Heart left ventricle (tissue), 16 donors: ENCODE results near the gene BICRA. TPM values are rescaled to one million over a fixed set of nuclear protein-coding genes. Genes with fewer than 3 reads are reported as not detected.
A peak's percentile ranks its signal among the peaks of the same experiment; 100 is the strongest.
"Not testable (repeated sequence)": the region's sequence is repeated elsewhere in the genome, so short reads cannot be mapped to it uniquely, and the experiment has no call there.

Experiments used
- ATAC-seq, 4 donors: fragments of 200-7000 bp; cut with Tn5 transposase; one replicate each; pipeline ENCODE4 v1.9.1; 2020 to 2022; ENCODE audit warnings: moderate library complexity in 4 of 4, mild to moderate bottlenecking in 3 of 4, moderate number of reproducible peaks in 1 of 4
- DNase-seq, 5 donors: peaks; one replicate each; pipeline ENCODE4 v3.0.0-alpha.2; 2020
- H3K27ac ChIP-seq, 12 donors: fragments of 200-600 bp; sonication (generic) in 4 of 12; one replicate each; pipeline versions ENCODE4 v1.5.0 to v1.8.0; 2016 to 2022; ENCODE audit warnings: mild to moderate bottlenecking in 2 of 12
- H3K27me3 ChIP-seq, 9 donors: fragments of 200-600 bp; sonication (generic) in 2 of 9; one replicate each; pipeline versions ENCODE4 v1.5.1 to v1.8.0; 2016 to 2022; ENCODE audit warnings: mild to moderate bottlenecking in 3 of 9
- H3K36me3 ChIP-seq, 9 donors: fragments of 200-600 bp; sonication (generic) in 2 of 9; one replicate each; pipeline versions ENCODE4 v1.5.0 to v1.8.0; 2018 to 2022; ENCODE audit warnings: mild to moderate bottlenecking in 2 of 9
- H3K4me1 ChIP-seq, 12 donors: fragments of 200-600 bp; sonication (generic) in 4 of 12; one replicate each; pipeline versions ENCODE4 v1.5.0 to v1.8.0; 2016 to 2022; ENCODE audit warnings: mild to moderate bottlenecking in 3 of 12
- H3K4me3 ChIP-seq, 12 donors: fragments of 200-600 bp; sonication (generic) in 4 of 12; one replicate each; pipeline versions ENCODE4 v1.5.0 to v1.8.0; 2017 to 2022; ENCODE audit warnings: mild to moderate bottlenecking in 9 of 12, moderate library complexity in 4 of 12
- H3K9me3 ChIP-seq, 12 donors: fragments of 200-600 bp; sonication (generic) in 4 of 12; one replicate each; pipeline versions ENCODE4 v1.5.0 to v1.8.0; 2016 to 2022; ENCODE audit warnings: mild to moderate bottlenecking in 1 of 12
- POLR2A ChIP-seq, 2 donors: fragments of 450-650 bp; IDR thresholded peaks; one replicate each; pipeline ENCODE4 v1.6.1; 2017; ENCODE audit warnings: antibody characterized with exemption in 2 of 2, mild to moderate bottlenecking in 2 of 2, moderate library complexity in 2 of 2
- WGBS, 4 donors: extraction: QIAGEN DNeasy Blood & Tissue Kit in 2 of 4; methylation state at CpG; one replicate each; pipeline versions ENCODE4 v1.1.5 to v1.1.7; 2013 to 2018; 5-methylcytosine and 5-hydroxymethylcytosine counted together
- intact Hi-C, 10 donors: fragments of 100-400 bp; cut with DNase I; formaldehyde crosslinking; loops; one replicate each; pipeline versions ENCODE4 v1.11.1 to v1.14.2; 2022
- polyA plus RNA-seq, 2 donors: library from polyadenylated mRNA; stranded (reverse); fragments of 200-250 nt; gene quantifications; one replicate each; pipeline ENCODE4 v1.2.3, GENCODE V29; 2013
- total RNA-seq, 9 donors: library from RNA; depleted of rRNA in 2 of 9; stranded (reverse); fragments of >200 nt in 2 of 9; fragmentation: NEBNext Ultra II Directional in 3 of 9; extraction: Animal tissue kit (Norgen Biotek cat#: 25700) in 3 of 9; gene quantifications; one replicate each; pipeline versions ENCODE4 v1.1.0 to v1.2.4, GENCODE V29; 2016 to 2023
- TF ChIP-seq, protein P1 (sequence below), 12 donors: fragments of 200-600 bp; sonication (generic) in 4 of 12; IDR thresholded peaks; one replicate each; pipeline versions ENCODE4 v1.5.0 to v1.8.0; 2018 to 2022; ENCODE audit warnings: antibody characterized with exemption in 12 of 12, mild to moderate bottlenecking in 5 of 12
- donor health status: ischemic (EF 13 %, LVEDD 7.1; RV severe dilation, severe dysfunction).
- donor health status: healthy with polysubstance abuse.
- donor health status: DM: no; HTN: yes; CAD: no.
- donor health status: DM: no; HTN: no; CAD: no.
- donor health status: ischemic (EF 25% LVEDD 6.9; RV normal size, moderate dysfunction).
- donor health status: ischemic (EF 25% LVEDD 5.7; RV mildly dilated, moderate dysfunction).
- donor health status: healthy.
- donor health status: DM: yes; HTN: yes; CAD: no.
- donor health status: ischemic (EF 35%, LVEDD 5.7; RV mildly dilated, moderate dysfunction).
- donor health status: nonischemic (EF 11% LVEDD 7.7; RV severe dilation, severe dysfunction).
- donor health status: DM: yes; HTN: yes; CAD: no.
- donor health status: PGD.
- donor health status: ischemic (EF 29% LVEDD 5.4; RV normal size, mild dysfunction).
- donor health status: nonischemic (EF 23%, LVEDD 6.1; RV moderate dilation, normal function).

The BICRA gene
- total and polyA plus RNA-seq, 11 donors, result 5.3 to 14.5 (median 8.5) TPM

DNA sequence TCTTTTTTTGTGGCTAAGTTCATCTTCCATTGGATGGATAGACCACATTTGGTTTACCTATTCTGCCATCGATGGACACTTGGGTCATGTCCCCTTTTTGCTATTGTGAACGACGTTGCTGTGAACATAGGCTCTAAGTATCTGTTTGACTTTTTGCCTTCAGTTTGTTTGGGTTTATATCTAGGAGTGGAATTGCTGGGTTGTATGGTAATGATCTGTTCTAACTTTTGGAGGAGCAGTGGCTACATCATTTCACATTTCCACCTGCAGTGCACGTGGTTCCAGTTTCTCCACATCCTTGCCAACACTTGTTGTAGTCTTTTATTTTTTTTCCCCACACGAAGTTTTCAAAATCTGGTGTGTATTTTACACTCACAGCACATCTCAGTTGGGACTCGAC, 21.7 kb downstream of the BICRA start:
- TF ChIP-seq, protein P1, sequence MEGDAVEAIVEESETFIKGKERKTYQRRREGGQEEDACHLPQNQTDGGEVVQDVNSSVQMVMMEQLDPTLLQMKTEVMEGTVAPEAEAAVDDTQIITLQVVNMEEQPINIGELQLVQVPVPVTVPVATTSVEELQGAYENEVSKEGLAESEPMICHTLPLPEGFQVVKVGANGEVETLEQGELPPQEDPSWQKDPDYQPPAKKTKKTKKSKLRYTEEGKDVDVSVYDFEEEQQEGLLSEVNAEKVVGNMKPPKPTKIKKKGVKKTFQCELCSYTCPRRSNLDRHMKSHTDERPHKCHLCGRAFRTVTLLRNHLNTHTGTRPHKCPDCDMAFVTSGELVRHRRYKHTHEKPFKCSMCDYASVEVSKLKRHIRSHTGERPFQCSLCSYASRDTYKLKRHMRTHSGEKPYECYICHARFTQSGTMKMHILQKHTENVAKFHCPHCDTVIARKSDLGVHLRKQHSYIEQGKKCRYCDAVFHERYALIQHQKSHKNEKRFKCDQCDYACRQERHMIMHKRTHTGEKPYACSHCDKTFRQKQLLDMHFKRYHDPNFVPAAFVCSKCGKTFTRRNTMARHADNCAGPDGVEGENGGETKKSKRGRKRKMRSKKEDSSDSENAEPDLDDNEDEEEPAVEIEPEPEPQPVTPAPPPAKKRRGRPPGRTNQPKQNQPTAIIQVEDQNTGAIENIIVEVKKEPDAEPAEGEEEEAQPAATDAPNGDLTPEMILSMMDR (IDR thresholded peaks at IDR 0.05), result no peak
- TF ChIP-seq POLR2A (IDR thresholded peaks at IDR 0.05), result no peak
- Histone ChIP-seq H3K27ac (no peak overlapping the region), H3K36me3 (peaks cover 0 to 11% (median 0%) of the 10 kb centered on the region in 9 donors), H3K27me3 (no peaks in the 10 kb centered on the region), H3K9me3 (no peaks in the 10 kb centered on the region), H3K4me3 (no peak overlapping the region), H3K4me1 (peaks cover 2 to 64% (median 28%) of the 10 kb centered on the region in 12 donors)
- DNase-seq (no peak), ATAC-seq (no peak)
- 92 to 97% (median 94%) methylated on average over 6 of the region's 6 CpGs for WGBS, 4 donors
- intact Hi-C loops, result no loop called here

DNA sequence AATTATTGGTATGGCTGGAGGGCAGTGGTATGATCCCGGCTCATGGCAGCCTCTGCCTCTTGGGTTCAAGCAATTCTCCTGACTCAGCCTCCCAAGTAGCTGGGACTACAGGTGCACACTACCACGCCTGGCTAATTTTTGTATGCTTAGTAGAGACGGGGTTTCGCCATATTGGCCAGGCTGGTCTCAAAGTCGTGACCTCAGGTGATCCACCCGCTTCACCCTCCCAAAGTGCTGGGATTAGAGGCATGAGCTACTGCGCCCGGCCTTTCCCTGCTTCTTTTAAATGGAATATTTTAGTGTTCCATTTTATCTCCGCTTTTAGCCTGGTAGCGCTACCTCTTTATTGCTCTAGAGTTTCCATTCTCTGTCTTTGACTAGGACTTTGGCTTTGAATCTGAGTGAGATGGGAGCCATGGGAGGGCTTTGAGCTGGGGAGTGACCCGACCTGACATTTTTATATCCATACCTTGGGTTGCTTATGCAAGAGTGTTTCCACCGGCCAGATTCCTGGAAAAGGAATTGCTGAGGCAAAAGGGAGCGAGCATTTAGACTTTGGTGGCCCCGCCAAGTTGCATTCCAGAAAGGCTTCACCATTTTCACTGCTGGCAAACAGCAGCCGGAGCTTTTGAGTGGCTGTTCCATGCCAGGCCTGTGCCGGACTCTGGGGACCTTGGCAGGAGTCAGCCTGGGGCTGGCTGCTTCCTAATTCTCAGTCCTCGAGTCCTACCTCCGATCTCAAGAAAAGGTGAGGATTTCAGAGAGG, 22.9 kb downstream of the BICRA start:
- Histone ChIP-seq H3K4me1 (peaks cover 0 to 53% (median 20%) of the 10 kb centered on the region in 12 donors), H3K9me3 (no peaks in the 10 kb centered on the region), H3K36me3 (peaks cover 0 to 11% (median 0%) of the 10 kb centered on the region in 9 donors), H3K27me3 (no peaks in the 10 kb centered on the region), H3K27ac (peak overlapping the region in 10 of 12 donors; percentile 8 to 80 (median 59)), H3K4me3 (no peak overlapping the region)
- peak in 3 of 5 donors; percentile 41 to 77 (median 60) for DNase-seq
- intact Hi-C loops, result loop anchor here in 1 of 10 donors (2.0 kb wide), 1 partner anchor 13 kb away; no protein-coding TSS in a partner anchor
- peak; percentile 62 to 70 (median 65) for ATAC-seq
- no peak for TF ChIP-seq POLR2A (IDR thresholded peaks at IDR 0.05)
- TF ChIP-seq, protein P1 (IDR thresholded peaks at IDR 0.05), result no peak
- 76 to 87% (median 80%) methylated on average over 17 to 18 of the region's 18 CpGs for WGBS, 4 donors

DNA sequence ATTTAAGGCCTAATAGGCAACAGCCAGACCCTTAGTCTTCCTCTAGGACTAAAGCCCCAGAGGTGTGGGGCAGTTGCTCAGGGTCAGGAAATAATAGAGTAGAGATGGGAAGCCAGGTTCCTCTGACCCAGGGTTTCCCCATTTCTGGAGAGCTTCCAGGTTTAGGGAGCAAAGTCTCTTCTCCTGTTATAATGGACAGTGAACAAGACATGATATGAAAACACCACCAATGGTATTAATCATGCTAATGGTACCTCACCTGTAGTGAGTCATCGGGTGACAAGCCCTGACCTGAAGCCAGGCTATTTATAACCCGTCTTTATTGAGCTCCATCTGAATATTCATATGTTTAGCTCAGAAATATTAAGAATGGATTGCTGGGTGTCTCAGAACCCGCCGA, 24.6 kb downstream of the BICRA start:
- Histone ChIP-seq H3K4me1 (peaks cover 0 to 44% (median 22%) of the 10 kb centered on the region in 12 donors), H3K36me3 (peaks cover 0 to 11% (median 0%) of the 10 kb centered on the region in 9 donors), H3K27ac (peak overlapping the region in 3 of 12 donors; percentile 35 to 80 (median 41)), H3K9me3 (no peaks in the 10 kb centered on the region), H3K27me3 (no peaks in the 10 kb centered on the region), H3K4me3 (no peak overlapping the region)
- intact Hi-C loops, result loop anchor here in 1 of 10 donors (2.0 kb wide), 1 partner anchor 15 kb away; no protein-coding TSS in a partner anchor
- WGBS, 4 donors, result 76 to 85% (median 84%) methylated on average over 4 of the region's 4 CpGs
- DNase-seq (no peak), ATAC-seq (no peak)
- TF ChIP-seq, protein P1 (IDR thresholded peaks at IDR 0.05), result no peak

DNA sequence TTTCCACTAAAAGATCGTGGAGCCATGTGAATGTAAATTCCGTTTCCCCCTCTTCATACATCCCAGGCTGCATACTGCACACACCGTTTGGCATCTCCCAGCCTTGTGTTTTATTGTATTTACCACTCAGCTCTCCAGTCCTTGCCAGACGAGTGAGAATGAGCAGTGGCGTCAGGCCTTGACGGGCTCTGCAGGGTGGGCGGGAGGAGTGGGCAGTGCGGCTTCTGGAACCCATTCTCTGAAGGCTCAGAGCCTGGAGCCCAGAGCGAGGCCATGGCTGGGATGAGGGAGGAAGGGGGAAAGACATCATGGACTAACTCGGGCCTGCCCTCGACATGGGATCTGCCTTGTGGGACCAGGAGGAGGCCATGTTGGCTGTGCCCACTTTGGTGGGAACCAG, 25.1 kb downstream of the BICRA start:
- ATAC-seq (peak in 2 of 4 donors; percentile 6 to 10), DNase-seq (no peak)
- Histone ChIP-seq H3K4me1 (peaks cover 0 to 45% (median 22%) of the 10 kb centered on the region in 12 donors), H3K9me3 (no peaks in the 10 kb centered on the region), H3K4me3 (no peak overlapping the region), H3K27me3 (no peaks in the 10 kb centered on the region), H3K36me3 (peaks cover 0 to 11% (median 0%) of the 10 kb centered on the region in 9 donors), H3K27ac (peak overlapping the region in 3 of 12 donors; percentile 35 to 80 (median 41))
- no peak for TF ChIP-seq POLR2A (IDR thresholded peaks at IDR 0.05)
- TF ChIP-seq, protein P1 (IDR thresholded peaks at IDR 0.05), result no peak
- intact Hi-C loops, result loop anchor here in 1 of 10 donors (2.0 kb wide), 1 partner anchor 15 kb away; no protein-coding TSS in a partner anchor
- WGBS, 4 donors, result 84 to 86% (median 85%) methylated on average over 11 of the region's 11 CpGs

DNA sequence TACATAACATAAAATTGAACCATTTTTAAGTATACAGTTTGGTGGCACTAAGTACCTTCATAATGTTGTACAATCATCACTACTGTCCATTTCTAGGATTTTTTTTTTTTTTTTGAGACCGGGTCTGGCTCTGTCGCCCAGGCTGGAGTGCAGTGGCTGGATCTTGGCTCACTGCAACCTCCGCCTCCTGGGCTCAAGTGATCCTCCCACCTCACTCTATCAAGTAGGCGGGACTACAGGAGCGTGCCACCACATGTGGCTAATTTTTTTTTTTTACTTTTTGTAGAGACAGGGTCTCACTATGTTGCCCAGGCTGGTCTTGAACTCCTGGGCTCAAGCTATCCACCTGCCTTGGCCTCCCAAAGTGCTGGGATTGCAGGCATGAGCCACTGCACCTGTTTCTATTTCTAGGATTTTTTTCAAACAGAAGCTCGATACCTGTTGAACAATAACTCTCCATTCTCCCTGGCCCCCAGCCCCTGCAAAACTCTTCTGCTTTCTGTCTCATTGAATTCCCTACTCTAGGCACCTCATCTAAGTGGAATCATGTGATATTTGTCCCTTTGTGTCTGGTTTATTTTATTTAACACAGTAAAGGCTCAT, 26.3 kb downstream of the BICRA start:
- H3K4me3 ChIP-seq, DNase-seq, ATAC-seq, H3K36me3 ChIP-seq, H3K27me3 ChIP-seq, intact Hi-C loops, H3K9me3 ChIP-seq: not testable (repeated sequence)
- Histone ChIP-seq H3K27ac (peak overlapping the region in 2 of 12 donors; percentile 22 to 80), H3K4me1 (peaks cover 0 to 45% (median 22%) of the 10 kb centered on the region in 12 donors)
- WGBS, 4 donors, result 57 to 86% (median 67%) methylated on average over 6 of the region's 6 CpGs
